ENCODE measurements around the gene C2CD2L.

- TF ChIP-seq EP300 (IDR thresholded peaks at IDR 0.05; ENCODE audit: borderline replicate concordance in 1 of 2, control insufficient read depth in 1 of 2, low read depth in 2 of 2, low read length in 2 of 2) (no peak), EGR1 (IDR thresholded peaks at IDR 0.05; ENCODE audit: borderline replicate concordance in 1 of 2, low read depth in 2 of 2, low read length in 2 of 2) (no peak), CEBPB (IDR thresholded peaks at IDR 0.05; ENCODE audit: borderline replicate concordance in 1 of 2, low read depth in 2 of 2, low read length in 2 of 2) (no peak)
Measured at GRCh38 chr11:119153049-119153818, 46.1 kb downstream of the C2CD2L start.
